ENCODE results near the gene RNF8. TPM values are rescaled to one million over a fixed set of nuclear protein-coding genes. Genes with fewer than 3 reads are reported as not detected.

The RNF8 gene
- total and polyA plus RNA-seq, 9 of the 15 experiments (the other 6 are each of a cell fraction or from before 2014, with no cell fraction given) = 10.6 to 47.0 (median 37.5) TPM

GRCh38 chr6:37357860-37358259 lies 4.1 kb downstream of the RNF8 start (continued):
- no peak for TF ChIP-seq ZFP91 (CRISPR knock-in tag; IDR thresholded peaks at IDR 0.05)
- no peak for TF ChIP-seq ZNF197 (CRISPR knock-in tag; IDR thresholded peaks at IDR 0.05; ENCODE audit: low read depth)
- no peak for TF ChIP-seq USF1 (CRISPR knock-in tag; IDR thresholded peaks at IDR 0.05)
- TF ChIP-seq CBFA2T2 (conservative IDR thresholded peaks at IDR 0.05) = peak; percentile 34
- no peak for TF ChIP-seq CREB3L1 (IDR thresholded peaks at IDR 0.05; ENCODE audit: borderline replicate concordance, low read depth)
- TF ChIP-seq ARHGAP35 (IDR thresholded peaks at IDR 0.05; ENCODE audit: partially characterized antibody) = no peak
- peak; percentile 49; the same call in 1 of the 2 replicates for TF ChIP-seq ARID1B (IDR thresholded peaks at IDR 0.05)
- TF ChIP-seq MYNN (IDR thresholded peaks at IDR 0.05) = no peak
- TF ChIP-seq MYNN (CRISPR knock-in tag; IDR thresholded peaks at IDR 0.05) = no peak
